Spleen (tissue), 11 donors: ENCODE measurements around the gene TGDS. TPM values are rescaled to one million over a fixed set of nuclear protein-coding genes. Genes with fewer than 3 reads are reported as not detected.

Experiments used
- DNase-seq: peaks from one replicate; pipeline ENCODE4 v3.0.0-alpha.2; 2020
- H3K27ac ChIP-seq, 8 donors: fragments of 200-600 bp; sonication (generic) in 7 of 8; 1 replicate in 4 of 8; 2 replicates in 4 of 8; pipeline versions ENCODE4 v1.5.0 to v1.8.0; 2016 to 2021; ENCODE audit warnings: inconsistent platforms in 4 of 8, mild to moderate bottlenecking in 4 of 8, moderate library complexity in 1 of 8
- H3K27me3 ChIP-seq, 7 donors: fragments of 200-600 bp; sonication (generic) in 6 of 7; replicated peaks in 1 of 7; 1 replicate in 4 of 7; 2 replicates in 3 of 7; pipeline versions ENCODE4 v1.5.0 to v1.8.0; 2016 to 2021; ENCODE audit warnings: inconsistent platforms in 3 of 7, mild to moderate bottlenecking in 1 of 7
- H3K36me3 ChIP-seq, 6 donors: fragments of 200-600 bp; sonication (generic) in 5 of 6; 1 replicate in 4 of 6; 2 replicates in 2 of 6; pipeline versions ENCODE4 v1.5.0 to v1.8.0; 2016 to 2021; ENCODE audit warnings: inconsistent platforms in 2 of 6
- H3K4me1 ChIP-seq, 6 donors: fragments of 200-600 bp; sonication (generic) in 5 of 6; 1 replicate in 3 of 6; 2 replicates in 3 of 6; pipeline versions ENCODE4 v1.5.0 to v1.8.0; 2016 to 2021; ENCODE audit warnings: inconsistent platforms in 3 of 6
- H3K4me3 ChIP-seq, 8 donors: fragments of 200-600 bp; sonication (generic) in 7 of 8; 1 replicate in 4 of 8; 2 replicates in 4 of 8; pipeline versions ENCODE4 v1.5.0 to v1.8.0; 2016 to 2021; ENCODE audit warnings: inconsistent platforms in 4 of 8, mild to moderate bottlenecking in 4 of 8, moderate library complexity in 2 of 8
- H3K9me3 ChIP-seq, 8 donors: fragments of 200-600 bp; sonication (generic) in 7 of 8; 1 replicate in 4 of 8; 2 replicates in 4 of 8; pipeline versions ENCODE4 v1.5.0 to v1.8.0; 2016 to 2021; ENCODE audit warnings: inconsistent platforms in 4 of 8
- POLR2A ChIP-seq, 3 donors: fragments of 450-650 bp; IDR thresholded peaks; one replicate each; pipeline ENCODE4 v1.5.1; 2017; ENCODE audit warnings: antibody characterized with exemption in 3 of 3, mild to moderate bottlenecking in 1 of 3
- POLR2AphosphoS5 ChIP-seq, 3 donors: sonication (generic); formaldehyde crosslinking; IDR thresholded peaks; one replicate each; pipeline ENCODE4 v1.5.1; 2017; ENCODE audit warnings: antibody characterized with exemption in 3 of 3
- WGBS, 5 donors: extraction: QIAGEN DNeasy Blood & Tissue Kit in 3 of 5; methylation state at CpG; one replicate each; pipeline versions ENCODE4 v1.1.5 to v1.1.7; 2013 to 2018; 5-methylcytosine and 5-hydroxymethylcytosine counted together
- intact Hi-C: fragments of 100-400 bp; cut with DNase I; formaldehyde crosslinking; loops from one replicate; pipeline ENCODE4 v1.15.0; 2023; ENCODE audit warnings: low total_unique reads
- polyA plus RNA-seq, 3 donors: library from polyadenylated mRNA; stranded (reverse); fragments of 200-250 nt; gene quantifications; one replicate each; pipeline ENCODE4 v1.2.1, GENCODE V29; 2013
- total RNA-seq, 7 donors: library from RNA; depleted of rRNA in 3 of 7; stranded (reverse); fragments of >200 nt in 3 of 7; fragmentation: NEBNext Ultra II Directional in 4 of 7; extraction: Animal tissue kit (Norgen Biotek cat#: 25700) in 4 of 7; gene quantifications; one replicate each; pipeline versions ENCODE4 v1.1.0 to v1.2.1, GENCODE V29; 2016 to 2021
- TF ChIP-seq, protein P1 (sequence below), 11 experiments: fragments of 200-600 bp in 7 of 11; fragments of 450-650 bp in 4 of 11; sonication (generic) in 4 of 11; IDR thresholded peaks in 8 of 11; conservative IDR thresholded peaks in 3 of 11; 1 replicate in 7 of 11; 2 replicates in 4 of 11; pipeline versions ENCODE4 v1.4.0 to v1.8.0; 2016 to 2021; ENCODE audit warnings: antibody characterized with exemption in 11 of 11, inconsistent platforms in 4 of 11, mild to moderate bottlenecking in 1 of 11
- donor health status: healthy with polysubstance abuse.
- donor health status: DM: no; HTN: no; CAD: no; lungs with moderate emphysema.
- donor health status: DM: no; HTN: no; CAD: no.
- donor health status: Bipolar disorder and iron deficiency.
- donor health status: healthy.
- donor health status: DM: no; HTN: no; CAD: no.
- donor health status: DM: yes; HTN: yes; CAD: no.

TGDS gene
- total and polyA plus RNA-seq, 10 donors = 9.6 to 16.3 (median 11.7) TPM

DNA sequence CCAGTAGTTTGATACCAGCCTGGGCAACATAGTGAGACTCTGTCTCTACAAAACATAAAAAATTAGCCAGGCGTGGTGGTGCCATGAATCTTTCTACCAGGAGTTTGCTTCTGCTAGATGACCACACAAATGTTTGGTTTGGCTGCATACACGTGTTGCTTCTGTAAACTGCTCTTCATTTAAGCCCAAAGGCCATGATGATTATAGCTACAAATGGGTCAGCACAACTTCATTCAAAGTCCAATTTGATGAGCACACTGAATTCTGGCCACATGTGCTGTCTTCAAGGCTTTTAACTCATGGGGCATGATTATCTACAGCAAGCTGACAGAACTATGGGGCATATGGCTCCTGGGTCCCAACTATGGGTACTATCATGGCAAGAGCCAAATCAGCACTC is 70.2 kb downstream of the TGDS start:
- no peaks in the 10 kb centered on the region for H3K9me3 ChIP-seq
- DNase-seq = no peak
- no peaks in the 10 kb centered on the region for H3K36me3 ChIP-seq
- H3K27ac ChIP-seq = no peak overlapping the region
- H3K4me3 ChIP-seq = no peak overlapping the region
- no peak for TF ChIP-seq POLR2A (IDR thresholded peaks at IDR 0.05)
- TF ChIP-seq, protein P1, sequence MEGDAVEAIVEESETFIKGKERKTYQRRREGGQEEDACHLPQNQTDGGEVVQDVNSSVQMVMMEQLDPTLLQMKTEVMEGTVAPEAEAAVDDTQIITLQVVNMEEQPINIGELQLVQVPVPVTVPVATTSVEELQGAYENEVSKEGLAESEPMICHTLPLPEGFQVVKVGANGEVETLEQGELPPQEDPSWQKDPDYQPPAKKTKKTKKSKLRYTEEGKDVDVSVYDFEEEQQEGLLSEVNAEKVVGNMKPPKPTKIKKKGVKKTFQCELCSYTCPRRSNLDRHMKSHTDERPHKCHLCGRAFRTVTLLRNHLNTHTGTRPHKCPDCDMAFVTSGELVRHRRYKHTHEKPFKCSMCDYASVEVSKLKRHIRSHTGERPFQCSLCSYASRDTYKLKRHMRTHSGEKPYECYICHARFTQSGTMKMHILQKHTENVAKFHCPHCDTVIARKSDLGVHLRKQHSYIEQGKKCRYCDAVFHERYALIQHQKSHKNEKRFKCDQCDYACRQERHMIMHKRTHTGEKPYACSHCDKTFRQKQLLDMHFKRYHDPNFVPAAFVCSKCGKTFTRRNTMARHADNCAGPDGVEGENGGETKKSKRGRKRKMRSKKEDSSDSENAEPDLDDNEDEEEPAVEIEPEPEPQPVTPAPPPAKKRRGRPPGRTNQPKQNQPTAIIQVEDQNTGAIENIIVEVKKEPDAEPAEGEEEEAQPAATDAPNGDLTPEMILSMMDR (IDR thresholded peaks at IDR 0.05 in 8 of 11, conservative IDR thresholded peaks at IDR 0.05 in 3 of 11) = no peak
- TF ChIP-seq POLR2AphosphoS5 (IDR thresholded peaks at IDR 0.05) = no peak
- intact Hi-C loops = no loop called here
- 81 to 96% (median 91%) methylated on average over 2 of the region's 2 CpGs for WGBS, 5 donors
- no peaks in the 10 kb centered on the region for H3K27me3 ChIP-seq
- no peaks in the 10 kb centered on the region for H3K4me1 ChIP-seq

DNA sequence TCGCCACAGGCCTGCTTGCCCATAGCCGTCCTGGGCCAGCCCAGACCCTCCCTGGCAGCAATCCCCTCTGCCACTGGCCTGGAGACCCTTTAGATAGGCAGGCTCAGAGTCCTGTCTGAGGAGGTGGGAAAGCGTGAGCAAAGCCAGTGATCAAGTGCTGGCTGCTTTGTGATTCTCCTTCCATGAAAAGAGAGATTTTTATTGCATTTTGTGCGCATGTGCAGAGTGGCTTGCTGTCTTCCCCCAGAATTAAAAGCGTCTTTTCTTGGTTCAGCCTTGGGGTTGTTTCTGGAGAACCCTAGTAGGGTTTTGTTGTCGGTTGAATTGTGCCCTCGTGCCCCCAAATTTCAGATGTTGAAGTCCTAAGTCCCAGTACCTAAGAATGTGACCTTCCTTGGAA is 71.5 kb downstream of the TGDS start:
- Histone ChIP-seq H3K27me3 (no peaks in the 10 kb centered on the region), H3K36me3 (no peaks in the 10 kb centered on the region), H3K4me3 (no peak overlapping the region), H3K27ac (no peak overlapping the region), H3K4me1 (no peaks in the 10 kb centered on the region), H3K9me3 (no peaks in the 10 kb centered on the region)
- intact Hi-C loops = no loop called here
- TF ChIP-seq, protein P1 (IDR thresholded peaks at IDR 0.05 in 8 of 11, conservative IDR thresholded peaks at IDR 0.05 in 3 of 11) = no peak
- no peak for TF ChIP-seq POLR2A (IDR thresholded peaks at IDR 0.05)
- no peak for DNase-seq
- WGBS, 5 donors = 79 to 93% (median 85%) methylated on average over 6 to 7 of the region's 7 CpGs

Other genes with a start within 250 kb of the TGDS start
- under 1 TPM in 5 of 7 donors, not detected in 2; 0.17 to 0.77 (median 0.32) TPM for gene DCT, start 116.5 kb downstream of the TGDS start, total RNA-seq
- gene DCT, start 116.5 kb downstream of the TGDS start, polyA plus RNA-seq = under 1 TPM; 0.02 to 0.09 (median 0.06) TPM
- gene GPR180, start 5.7 kb upstream of the TGDS start, total RNA-seq = 1 to 10 TPM; 3.3 to 8.6 (median 4.3) TPM
- gene GPR180, start 5.7 kb upstream of the TGDS start, polyA plus RNA-seq = 1 to 10 TPM; 1.2 to 1.9 (median 1.2) TPM
- gene SOX21, start 116.4 kb upstream of the TGDS start, total RNA-seq = not detected
- gene SOX21, start 116.4 kb upstream of the TGDS start, polyA plus RNA-seq = not detected